ENCODE data around the gene STRN4.
"Not testable (repeated sequence)": the region's sequence is repeated elsewhere in the genome, so short reads cannot be mapped to it uniquely, and the experiment has no call there.

Gene STRN4

GRCh38 chr19:46772170-46773017 is 26.1 kb upstream of the STRN4 start:
- DNase-seq: no peak

DNA sequence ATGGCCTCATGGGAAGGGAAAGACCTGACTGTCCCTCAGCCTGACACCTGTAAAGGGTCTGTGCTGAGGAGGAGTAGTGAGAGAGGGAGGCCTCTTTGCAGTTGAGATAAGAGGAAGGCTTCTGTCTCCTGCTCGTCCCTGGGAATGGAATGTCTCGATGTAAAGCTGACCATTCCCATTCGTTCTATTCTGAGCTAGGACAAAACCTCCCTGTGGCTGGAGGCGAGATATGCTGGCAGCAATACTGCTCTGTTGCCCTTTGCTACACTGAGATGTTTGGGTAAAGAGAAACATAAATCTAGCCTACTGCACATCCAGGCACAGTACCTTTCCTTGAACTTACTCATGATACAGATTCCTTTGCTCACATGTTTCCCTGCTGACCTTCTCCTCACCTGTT is 22.5 kb upstream of the STRN4 start:
- not testable (repeated sequence) for DNase-seq

DNA sequence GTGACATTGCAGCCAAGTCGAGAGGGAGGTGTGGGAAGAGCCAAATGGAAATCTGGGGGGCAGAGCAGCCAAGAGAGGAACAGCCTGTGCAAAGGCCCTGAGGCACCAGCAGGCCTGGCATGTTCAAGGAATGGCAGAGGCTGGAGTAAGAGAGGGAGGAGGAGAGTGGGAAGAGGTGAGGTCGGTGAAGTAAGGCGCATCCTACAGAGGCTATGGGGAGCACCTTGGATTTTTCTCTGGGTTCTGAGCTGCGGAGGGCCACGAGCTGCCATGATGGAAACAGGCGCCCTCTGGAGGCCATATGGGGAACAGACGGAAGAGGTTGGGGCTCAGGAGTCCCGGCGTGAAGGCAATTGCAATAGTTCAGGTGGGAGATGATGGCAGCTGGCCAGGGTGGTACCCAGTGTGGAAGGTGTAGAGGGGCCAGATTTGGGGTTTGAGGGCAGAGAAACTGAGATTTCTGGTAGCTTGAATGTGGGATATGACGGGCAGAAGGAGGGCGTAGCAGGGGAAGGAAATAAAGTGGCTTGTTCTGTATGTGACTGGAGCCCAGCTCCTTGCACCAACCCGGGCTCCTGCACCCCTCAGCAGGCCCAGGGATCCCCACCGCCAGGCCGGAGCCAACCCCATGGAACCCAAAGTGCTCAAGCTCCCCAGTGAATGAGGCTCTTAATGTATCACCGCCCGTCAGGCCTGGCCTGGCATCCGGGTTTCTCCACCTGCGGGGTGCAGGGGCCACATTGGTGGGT is 20.5 kb upstream of the STRN4 start:
- DNase-seq: no peak

GRCh38 chr19:46764817-46765291 is 18.6 kb upstream of the STRN4 start:
- DNase-seq: no peak

DNA sequence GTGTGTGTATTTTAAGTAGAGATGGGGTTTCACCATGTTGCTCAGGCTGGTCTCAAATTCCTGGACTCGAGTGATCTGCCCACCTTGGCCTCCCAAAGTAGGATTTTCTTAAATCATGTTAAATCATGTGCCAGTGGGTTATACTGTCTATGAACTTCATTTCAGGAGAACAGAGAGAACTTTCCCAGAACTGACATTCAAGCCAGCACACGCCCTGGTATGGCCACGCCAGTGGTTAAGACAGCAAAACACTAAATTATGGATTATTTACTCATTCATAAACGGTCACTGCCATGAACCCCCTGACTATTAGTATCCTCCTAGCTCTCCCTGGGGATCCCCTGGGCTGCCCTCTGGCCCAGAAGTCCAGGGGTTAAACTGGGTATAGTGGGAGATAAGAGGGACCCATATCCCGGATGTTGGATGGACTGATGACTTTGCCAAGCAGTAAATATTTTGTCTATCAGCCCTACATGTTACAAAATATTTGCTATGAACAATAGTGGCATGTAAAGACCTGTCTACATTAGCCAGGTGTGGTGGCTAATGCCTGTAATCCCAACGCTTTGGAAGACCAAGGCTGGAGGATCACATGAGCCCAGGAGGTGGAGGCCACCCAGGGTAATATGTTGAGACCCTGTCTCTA is 16.1 kb upstream of the STRN4 start:
- no peak for DNase-seq

DNA sequence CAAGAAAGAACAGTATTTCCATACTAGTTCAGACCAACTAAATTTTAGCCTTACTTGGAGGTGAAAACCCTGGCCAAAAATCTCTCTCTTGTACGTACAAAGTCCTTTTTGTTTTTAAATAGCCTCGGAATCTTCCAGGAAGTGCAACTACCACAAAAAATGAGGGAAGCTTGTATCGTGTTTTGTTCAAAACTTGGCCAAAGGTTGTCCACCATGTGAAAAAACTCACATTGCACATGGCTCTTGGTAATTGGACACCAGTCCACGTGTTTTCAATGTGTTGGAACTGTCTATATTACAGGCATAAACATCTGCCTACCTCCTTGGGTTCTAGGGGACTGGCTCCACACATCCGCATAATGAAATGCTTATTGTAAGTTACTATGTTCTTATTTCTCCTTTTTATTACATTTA is 15.2 kb upstream of the STRN4 start:
- no peak for DNase-seq

GRCh38 chr19:46760897-46761296 is 14.6 kb upstream of the STRN4 start:
- not testable (repeated sequence) for DNase-seq

DNA sequence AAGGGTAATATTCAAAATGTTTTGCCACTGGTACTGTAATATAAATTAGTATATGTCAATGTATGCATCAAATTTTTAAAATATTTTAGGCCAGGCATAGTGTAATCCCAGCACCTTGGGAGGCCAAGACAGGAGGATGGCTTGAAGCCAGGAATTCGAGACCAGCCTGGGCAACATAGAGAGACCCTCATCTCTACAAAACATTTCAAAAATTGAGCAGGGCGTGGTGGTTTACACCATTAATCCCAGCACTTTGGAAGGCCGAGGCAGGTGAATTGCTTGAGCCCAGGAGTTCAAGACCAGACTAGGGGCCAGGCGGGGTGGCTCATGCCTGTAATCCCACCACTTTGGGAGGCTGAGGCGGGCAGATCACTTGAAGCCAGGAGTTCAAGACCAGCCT is 14.1 kb upstream of the STRN4 start:
- no peak for DNase-seq

DNA sequence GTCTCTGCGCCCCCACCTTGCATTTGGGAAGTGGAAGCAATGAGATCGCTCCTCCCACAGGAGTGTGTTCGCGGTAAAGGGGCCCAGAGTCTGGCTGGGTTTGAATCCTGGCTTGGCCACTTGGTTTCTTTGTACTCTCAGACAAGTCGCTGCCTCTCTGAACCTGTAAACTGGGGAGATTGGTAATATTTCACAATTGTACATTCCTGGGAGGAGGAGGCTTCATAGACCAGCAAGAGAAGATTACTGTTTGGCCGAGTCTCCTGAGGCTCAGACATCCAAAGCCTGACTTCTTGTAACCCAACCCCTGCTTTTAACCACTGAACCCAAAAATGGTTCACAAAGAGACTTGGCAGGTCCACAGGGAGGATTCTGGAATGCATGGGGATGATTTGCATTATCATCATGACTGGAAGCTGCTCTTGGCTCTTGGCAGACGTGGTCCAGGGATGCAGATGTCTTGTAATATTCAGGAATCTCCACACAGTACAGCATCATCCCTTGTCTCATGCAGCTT is 13.6 kb upstream of the STRN4 start:
- DNase-seq: no peak

GRCh38 chr19:46759206-46759605 is 13.0 kb upstream of the STRN4 start:
- DNase-seq: no peak

DNA sequence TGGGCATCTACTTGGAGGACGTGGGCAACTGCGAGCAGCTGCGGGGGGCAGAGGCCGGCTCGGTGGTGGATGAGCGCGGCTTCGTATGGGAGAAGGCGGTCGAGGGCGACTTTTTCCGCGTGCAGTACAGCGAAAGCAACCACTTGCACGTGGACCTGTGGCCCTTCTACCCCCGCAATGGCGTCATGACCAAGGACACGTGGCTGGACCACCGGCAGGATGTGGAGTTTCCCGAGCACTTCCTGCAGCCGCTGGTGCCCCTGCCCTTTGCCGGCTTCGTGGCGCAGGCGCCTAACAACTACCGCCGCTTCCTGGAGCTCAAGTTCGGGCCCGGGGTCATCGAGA is 10.3 kb upstream of the STRN4 start:
- DNase-seq: no peak

GRCh38 chr19:46755853-46756543 is 9.7 kb upstream of the STRN4 start:
- DNase-seq: no peak

DNA sequence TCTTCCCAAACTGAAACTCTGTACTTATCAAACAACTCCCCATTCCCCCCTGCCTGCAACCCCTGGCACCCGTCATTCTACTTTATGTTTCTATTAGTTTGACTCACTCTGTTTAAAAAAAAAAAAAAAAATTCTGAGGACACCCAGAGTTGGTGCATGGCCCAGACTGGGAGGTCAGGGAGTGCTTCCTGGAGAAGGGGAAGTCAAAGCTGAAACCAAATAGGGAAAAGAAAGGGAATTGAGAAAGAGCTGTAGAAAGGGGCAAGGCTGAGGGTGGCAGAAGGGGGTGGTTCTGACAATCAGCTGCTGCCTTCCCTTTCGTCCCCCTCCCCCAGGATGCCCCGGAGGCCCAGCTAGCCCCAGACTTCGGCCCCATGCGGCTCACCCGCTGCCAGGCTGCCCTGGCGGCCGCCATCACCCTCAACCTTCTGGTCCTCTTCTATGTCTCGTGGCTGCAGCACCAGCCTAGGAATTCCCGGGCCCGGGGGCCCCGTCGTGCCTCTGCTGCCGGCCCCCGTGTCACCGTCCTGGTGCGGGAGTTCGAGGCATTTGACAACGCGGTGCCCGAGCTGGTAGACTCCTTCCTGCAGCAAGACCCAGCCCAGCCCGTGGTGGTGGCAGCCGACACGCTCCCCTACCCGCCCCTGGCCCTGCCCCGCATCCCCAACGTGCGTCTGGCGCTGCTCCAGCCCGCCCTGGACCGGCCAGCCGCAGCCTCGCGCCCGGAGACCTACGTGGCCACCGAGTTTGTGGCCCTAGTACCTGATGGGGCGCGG is 9.0 kb upstream of the STRN4 start:
- no peak for DNase-seq

- DNase-seq: peak; percentile 34
Measured at GRCh38 chr19:46753420-46754155, 7.3 kb upstream of the STRN4 start.

GRCh38 chr19:46748325-46749109 is 2.3 kb upstream of the STRN4 start:
- DNase-seq: no peak

- DNase-seq: peak; percentile 6
Measured at GRCh38 chr19:46745521-46746280, 549 bp downstream of the STRN4 start, which contains the start of gene FKRP. Gene FKRP, plus strand, starts transcription at chr19:46746057. Its CDS starts 9,394 bp downstream, at chr19:46755451.

DNA sequence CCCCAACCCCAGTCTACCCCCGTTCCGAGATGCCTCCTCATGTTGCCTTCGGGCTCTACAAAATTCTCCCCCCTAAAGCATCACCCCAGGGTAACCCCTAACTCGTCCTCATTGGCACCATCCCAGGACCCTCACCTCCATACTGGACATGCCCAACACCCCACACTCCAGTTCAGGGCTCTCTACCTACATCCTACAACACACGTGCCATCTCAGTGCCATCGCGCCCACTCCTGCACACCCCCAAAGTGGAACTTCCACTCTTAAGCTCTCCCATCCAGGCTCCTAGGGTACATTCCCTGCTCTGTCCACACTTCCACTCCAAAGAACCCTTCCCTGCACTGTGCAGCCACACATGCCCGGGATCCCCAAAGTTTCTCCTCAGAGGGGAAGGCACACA is 1.2 kb downstream of the STRN4 start:
- no peak for DNase-seq

DNA sequence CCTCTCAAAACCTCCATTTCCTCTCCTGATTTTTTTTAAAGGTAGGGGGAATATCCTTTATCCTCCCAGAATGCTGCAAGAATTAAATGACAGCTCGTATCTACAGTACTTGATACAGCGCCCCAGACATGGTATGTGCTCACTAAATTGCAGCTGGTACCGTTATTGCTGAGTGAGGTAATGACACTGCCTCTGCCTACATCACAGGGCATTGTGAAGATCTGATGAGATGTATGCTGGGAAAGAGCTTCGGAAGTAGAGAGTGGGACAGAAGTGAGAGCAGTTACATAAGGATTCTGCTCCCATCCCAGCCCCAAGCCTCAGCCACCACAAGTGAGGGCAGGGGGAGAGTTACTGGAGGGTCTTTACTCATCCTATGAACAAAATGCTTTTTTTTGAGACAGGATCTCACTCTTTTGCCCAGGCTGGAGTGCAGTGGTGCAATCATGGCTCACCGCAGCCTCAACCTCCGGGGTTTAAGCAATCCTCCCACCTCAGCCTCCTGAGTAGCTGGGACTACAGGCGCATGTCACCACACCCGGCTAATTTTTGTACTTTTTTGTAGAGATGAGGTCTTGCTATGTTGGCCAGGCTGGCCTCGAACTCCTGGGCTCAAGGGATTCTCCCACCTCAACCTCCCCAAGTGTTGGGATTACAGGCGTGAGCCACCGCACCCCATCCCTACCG is 2.1 kb downstream of the STRN4 start:
- DNase-seq: no peak

- no peak for DNase-seq
Measured at GRCh38 chr19:46742926-46743480, 3.2 kb downstream of the STRN4 start.
